Activated CD8-positive, alpha-beta memory T cell treated with anti-CD3 and anti-CD28 coated beads for 24 hours (primary cell): ENCODE data around the gene SNED1.
A peak's percentile ranks its signal among the peaks of the same experiment; 100 is the strongest.

Source experiments
- DNase-seq: peaks from one replicate; pipeline ENCODE4 v3.0.0-alpha.2; 2020

Gene SNED1

GRCh38 chr2:241088376-241088775, 90.0 kb downstream of the SNED1 start:
- no peak for DNase-seq

DNA sequence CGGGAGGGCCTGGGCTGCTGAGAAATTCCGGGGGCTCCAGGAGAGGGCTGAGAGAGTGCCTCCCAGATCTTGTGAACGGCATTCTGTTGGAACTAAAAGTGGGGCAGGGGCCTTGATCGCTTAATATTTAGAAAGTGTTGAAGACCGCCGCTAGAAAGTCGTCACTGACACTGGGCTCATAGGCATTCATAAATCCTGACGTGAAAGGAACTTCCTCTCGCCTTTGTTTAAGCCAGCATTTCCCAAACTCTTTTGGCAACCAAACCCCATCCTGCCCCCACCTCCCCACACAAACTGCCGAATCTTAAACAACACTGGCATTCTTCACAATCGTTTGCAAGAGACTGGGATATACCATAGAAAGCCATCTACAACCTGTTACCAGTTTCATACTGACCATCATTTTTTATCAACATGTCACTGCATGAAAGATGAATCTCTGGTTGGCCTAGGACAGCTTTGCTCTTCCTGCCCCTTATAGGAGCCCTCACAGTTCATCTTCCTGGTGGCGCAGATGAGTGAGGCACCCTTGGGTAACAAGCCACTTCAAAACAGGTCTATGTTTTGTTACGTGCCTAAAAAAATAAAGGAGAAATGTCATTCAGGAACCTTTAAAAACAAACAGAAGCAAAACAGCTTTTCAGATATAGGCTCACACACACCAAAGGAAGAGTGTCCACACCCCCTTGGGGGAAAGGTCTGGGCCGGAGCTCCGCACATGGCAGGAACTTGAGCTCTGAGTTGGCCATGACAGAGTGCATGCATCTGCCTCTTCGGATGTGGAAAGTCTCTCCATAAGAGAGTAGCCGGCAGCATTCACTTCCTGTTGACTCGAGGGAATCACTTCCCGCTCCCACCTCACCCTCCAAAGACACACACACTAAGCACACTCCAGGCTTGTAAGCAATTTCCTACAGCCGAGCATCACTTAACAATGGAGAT, 90.6 kb downstream of the SNED1 start:
- DNase-seq, result no peak

GRCh38 chr2:241091201-241091600, 92.8 kb downstream of the SNED1 start:
- DNase-seq, result no peak

DNA sequence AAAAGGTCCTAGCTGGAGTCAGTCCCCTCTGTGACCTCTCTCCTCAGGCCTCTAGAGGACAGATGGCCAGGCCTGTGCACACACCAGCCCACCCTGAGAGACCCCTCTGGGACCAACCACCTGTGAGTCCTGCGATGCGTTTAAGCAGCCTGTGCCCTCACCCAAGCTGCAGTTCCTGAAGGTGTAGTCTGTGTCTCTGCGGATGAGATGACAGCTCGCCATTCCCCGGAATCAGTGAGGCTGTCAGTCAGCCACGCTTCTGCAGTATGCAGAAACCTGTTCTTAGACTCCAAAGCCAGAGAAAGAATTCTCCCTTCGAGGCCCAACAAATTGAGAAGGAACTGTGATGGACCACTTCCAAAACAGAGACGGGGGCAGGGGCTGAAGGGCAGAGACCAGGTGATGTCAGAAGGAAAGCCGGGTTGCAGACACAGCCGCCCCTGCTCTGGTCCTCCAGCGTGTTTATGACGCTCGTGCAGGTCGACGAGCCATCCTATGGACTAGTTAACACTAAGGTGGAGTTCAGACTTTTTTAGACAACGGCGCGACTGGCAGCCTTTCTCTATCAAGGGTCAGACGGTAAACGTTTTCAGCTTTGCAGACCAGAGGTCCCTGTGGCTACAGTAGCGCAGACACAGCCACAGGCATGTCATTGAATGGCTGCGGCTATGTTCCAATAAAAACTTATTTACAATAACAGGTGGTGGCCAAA, 93.5 kb downstream of the SNED1 start:
- no peak for DNase-seq

GRCh38 chr2:241092677-241093076, 94.3 kb downstream of the SNED1 start:
- DNase-seq, result no peak

DNA sequence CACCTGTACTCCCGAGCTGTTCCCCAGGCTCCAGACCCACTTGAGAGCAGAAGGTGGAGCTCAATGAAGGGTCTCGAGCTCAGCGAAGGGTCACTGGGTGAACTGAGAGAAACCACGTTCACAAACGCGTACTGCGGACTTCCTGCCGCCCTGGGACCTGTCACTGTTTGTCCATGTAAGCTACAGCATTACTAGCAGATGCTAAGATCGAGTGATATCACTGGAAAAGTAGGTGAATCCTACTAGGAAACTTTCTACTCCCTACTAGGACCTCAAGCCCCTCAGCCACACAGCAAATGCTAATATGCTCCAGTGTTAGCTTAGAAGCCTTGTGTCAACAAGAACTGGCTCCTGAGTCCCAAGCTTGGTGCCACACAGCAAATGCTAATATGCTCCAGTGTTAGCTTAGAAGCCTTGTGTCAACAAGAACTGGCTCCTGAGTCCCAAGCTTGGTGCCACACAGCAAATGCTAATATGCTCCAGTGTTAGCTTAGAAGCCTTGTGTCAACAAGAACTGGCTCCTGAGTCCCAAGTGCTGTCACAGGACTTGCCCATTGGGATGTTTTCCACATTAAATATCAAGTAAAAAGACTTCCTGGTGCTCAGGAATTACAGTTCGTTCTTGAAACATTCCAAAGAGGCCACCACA, 94.8 kb downstream of the SNED1 start:
- peak; percentile 33 for DNase-seq

DNA sequence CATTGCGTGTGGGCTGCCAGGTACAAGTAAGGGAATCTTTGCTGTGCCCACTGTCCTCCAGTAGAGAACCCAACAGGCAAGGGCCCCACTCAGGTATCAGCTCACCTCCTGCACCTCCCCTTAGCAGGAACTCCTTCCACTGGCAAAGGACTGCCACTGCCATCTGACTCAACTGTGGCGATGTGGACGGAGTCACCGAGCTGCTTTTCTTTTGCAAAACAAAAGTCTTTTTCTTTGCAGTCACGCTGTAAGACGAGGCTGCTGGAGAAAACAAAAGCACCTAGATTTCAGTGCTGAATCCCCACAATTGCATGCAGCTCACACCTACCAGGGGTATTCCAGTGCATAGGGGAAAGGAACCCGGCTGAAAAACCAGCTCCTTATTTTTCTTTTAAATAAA, 95.8 kb downstream of the SNED1 start:
- DNase-seq, result no peak

DNA sequence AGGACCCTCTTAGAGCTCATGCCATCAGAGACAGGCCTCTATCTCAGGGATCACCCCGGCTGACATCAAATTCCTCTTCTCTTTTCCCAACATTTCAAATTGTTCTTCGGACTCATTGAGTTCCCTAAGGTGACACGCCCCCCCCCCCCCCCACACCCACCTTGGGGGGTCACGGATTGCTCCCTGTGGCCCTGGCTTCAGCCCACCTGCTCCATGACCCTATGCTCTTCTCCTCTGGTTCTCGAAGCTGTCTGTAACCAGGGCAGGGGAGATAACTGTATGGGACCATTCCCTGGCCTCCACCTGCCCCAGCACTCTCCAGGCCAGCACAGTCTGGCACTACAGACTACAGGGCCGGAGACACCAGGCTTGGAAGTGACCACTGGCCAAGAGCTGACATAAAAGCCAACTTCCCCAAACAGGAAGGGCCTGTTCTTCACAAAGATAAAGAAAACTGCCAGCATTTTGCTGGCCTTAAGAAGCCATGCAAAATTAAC, 96.6 kb downstream of the SNED1 start:
- DNase-seq, result no peak

GRCh38 chr2:241095594-241096290, 97.3 kb downstream of the SNED1 start:
- peak; percentile 40 for DNase-seq

DNA sequence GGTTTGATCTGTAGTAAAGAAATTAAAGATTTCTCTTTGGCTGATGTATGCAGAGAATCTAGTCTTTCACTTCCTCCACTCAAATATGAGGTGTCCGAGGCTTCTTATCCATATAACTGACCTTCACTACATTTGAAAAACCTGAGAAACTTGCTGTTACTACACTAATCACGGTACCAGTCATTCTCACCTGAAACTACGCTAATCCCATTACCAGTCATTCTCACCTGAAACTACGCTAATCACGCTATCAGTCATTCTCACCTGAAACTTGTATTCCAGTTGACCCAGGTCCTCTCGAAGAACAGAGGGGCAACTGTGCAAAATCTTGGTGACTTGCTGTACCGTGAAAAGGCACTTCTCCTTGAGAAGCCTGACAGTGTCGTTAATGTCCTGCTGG, 98.6 kb downstream of the SNED1 start:
- DNase-seq, result peak; percentile 33

- peak; percentile 21 for DNase-seq
Measured at GRCh38 chr2:241099246-241099645, 100.8 kb downstream of the SNED1 start.

DNA sequence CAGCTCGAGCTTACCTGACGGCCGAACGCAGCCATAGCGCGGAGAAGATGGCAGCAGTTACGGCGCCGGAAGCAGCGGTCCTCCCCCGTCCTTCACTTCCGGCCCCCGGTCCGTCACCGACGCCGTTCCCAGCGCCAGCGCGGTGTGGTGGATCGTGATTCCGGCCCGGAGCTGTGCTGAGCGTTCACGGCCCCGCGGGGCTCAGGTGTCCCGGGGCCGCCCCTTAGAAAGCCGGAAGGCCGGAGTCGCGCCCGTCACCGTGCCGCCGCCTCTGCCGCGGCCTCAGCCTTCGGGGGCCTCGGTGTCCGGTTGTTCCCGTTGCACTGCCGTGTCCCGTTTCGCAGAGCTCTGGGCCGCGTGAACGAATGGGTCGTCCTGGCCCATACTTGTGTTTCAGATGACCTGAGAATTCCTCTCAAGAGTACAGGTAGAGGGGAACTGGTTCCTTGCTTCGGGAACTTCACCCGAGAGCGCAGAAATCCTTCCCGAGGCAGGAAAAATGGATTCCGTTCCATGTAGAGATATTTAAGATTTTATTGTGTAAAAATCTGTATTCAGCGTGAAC, 103.9 kb downstream of the SNED1 start, which contains the start of gene MTERF4:
MTERF4 (minus strand) TSS at position 49 of the 565 bp plus-strand sequence; CDS start at position 35, 14 bp downstream.
- peak; percentile 95 for DNase-seq

DNA sequence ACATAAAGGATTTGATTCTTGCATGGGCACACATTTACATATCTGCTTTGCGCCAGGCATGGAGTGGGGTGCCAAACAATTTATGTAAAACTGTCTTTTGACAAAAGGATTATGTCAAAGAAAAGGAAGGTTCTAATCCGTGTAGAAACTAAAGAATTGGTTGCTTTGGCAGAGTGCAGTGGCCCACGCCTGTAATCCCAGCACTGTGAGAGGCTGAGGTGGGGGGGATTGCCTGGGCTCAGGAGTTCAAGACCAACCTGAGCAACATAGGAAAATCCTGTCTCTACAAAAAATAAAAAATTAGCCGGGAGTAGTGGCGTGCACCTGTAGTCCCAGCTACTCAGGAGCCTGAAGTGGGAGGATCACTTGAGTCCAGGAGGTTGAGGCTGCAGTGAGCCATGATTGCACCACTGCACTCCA, 104.8 kb downstream of the SNED1 start:
- peak; percentile 52 for DNase-seq

- peak; percentile 47 for DNase-seq
Measured at GRCh38 chr2:241104611-241105010, 106.2 kb downstream of the SNED1 start.

GRCh38 chr2:241105641-241106040, 107.2 kb downstream of the SNED1 start:
- DNase-seq, result peak; percentile 57

GRCh38 chr2:241107031-241107783, 108.8 kb downstream of the SNED1 start:
- DNase-seq, result peak; percentile 50

- DNase-seq, result peak; percentile 73
Measured at GRCh38 chr2:241108271-241109209, 110.1 kb downstream of the SNED1 start.

GRCh38 chr2:241109210-241110088, 111.0 kb downstream of the SNED1 start:
- DNase-seq, result peak; percentile 72

DNA sequence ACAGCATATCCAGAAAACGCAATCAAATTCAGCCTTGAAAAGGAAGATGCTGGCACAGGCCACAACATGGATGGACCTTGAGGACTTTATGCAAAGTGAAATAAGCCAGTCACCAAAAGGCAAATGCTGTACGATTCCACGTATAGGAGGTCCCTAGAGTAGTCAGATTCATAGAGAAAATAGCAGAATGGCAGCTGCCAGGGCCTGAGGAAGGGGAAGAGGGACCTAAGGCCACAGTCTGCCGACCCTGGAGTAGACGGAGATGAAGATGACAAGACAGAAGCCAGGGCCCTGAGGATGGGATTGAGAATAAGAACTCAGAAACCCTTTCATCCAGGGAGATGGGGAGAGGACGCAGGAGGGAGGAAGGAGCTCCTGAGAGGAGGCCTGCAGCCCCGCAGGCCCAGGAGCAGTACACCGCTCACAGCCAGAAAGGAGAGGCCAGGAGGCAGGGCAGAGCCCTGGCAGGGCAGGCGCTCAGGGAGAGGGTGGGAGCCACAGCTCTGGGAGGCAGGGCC, 111.7 kb downstream of the SNED1 start:
- no peak for DNase-seq
